Left kidney (tissue), 2 donors: Measurements from ENCODE around the gene ZEB2. TPM values are rescaled to one million over a fixed set of nuclear protein-coding genes. Genes with fewer than 3 reads are reported as not detected.

ENCODE experiments used
- DNase-seq: peaks from one replicate; pipeline ENCODE4 v3.0.0-alpha.2; 2013
- polyA plus RNA-seq: library from polyadenylated mRNA; unstranded; fragments of 120-200 nt; gene quantifications from one replicate; pipeline ENCODE4 v1.2.1, GENCODE V29; 2013; ENCODE audit not compliant: insufficient read length

The ZEB2 gene
- polyA plus RNA-seq, 1 donor: 120 TPM

DNA sequence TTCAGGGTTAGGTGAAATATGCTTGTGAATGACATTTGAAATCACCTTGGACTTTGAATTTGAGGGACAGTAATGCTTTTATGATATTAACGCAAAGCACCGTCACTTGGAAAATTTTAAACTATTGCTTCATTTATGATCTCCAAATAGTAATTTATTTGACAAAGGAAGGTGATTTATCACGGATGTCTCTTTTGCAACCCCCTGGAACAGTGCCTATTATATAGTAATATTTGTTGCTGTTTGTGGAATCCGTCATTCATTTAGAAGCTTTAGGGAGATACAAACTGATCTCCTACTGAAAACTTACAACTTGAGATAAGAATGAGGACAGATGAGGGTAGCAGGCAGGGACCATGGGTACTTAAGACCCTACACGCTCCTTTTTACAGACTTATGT is 10.7 kb upstream of the ZEB2 start:
- DNase-seq: no peak

GRCh38 chr2:144529841-144530240 is 9.9 kb upstream of the ZEB2 start:
- DNase-seq: no peak

DNA sequence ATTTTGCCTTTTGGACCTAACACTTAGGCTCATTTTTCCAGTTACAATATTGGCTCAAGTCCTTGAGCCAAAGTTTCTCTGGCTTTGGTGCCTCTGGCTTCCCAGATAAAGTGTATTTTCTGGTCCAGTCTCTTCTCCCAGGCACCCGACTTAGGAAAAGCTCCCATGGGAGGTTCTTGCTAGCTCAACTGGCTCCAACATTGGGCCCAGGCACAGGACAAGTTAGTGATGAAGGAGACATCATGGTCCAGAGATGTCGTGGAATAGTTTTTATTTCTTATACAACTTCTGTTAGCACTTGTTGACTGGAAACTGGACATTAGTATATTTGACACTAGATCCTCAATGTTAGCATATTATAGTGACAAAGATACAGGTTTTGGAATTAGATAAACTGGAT is 8.2 kb upstream of the ZEB2 start:
- no peak for DNase-seq

GRCh38 chr2:144526831-144527230 is 6.9 kb upstream of the ZEB2 start:
- no peak for DNase-seq

- no peak for DNase-seq
Observed at GRCh38 chr2:144524118-144525009, 4.4 kb upstream of the ZEB2 start.

GRCh38 chr2:144523596-144524117 is 3.7 kb upstream of the ZEB2 start:
- DNase-seq: no peak

GRCh38 chr2:144522897-144523595 is 3.1 kb upstream of the ZEB2 start:
- DNase-seq: no peak

DNA sequence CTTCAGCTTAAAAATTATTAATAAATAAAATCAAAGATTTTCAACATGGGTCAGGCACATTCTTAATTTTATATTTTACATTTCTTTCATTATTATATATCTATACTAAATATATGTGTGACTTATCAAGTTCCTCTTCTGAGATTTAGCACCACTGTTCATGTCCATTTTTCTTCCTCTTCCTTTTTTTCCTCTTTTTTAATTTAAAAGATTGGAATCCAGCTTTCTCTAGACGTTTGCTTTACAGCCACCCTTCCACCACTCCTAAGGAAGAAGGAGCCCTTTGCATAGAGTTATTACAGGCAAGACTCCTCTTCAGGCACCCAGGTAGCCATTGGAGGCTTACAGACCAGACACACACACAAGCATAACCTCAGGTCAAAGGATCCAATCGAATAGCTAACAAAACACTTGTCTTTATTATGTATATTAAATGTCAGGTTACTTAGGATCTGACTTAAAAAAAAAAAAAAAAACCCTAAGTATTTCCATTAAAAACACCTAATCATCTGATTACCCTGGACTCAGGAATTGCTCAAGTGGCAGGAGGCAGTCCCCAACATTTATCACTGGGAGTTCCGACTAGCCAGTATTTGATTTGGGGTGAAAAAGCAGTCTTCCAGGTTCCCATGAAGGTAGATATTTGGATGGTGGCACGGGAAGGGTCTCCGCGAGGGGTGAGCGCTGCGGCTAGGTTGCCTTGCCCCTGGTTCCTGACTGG is 2.4 kb upstream of the ZEB2 start:
- DNase-seq: no peak

DNA sequence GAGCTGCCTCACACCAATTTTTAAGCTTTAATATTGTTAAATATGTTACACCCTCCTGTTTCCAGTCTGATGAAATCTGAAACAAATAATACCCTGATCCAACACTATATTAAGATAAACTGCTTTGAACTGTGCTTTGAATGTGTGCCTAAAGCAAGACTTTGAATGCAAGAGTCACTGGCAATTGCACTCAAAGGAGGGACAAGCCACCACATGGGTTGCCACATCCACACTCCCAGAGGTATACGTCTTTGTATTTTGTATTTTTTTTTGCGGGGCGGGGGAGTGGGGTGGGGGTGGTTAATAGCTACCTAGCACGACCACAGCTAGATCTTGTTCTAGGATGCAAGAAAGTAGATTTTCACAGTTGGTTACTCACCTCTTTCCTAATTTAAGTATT is 1.8 kb upstream of the ZEB2 start:
- no peak for DNase-seq

DNA sequence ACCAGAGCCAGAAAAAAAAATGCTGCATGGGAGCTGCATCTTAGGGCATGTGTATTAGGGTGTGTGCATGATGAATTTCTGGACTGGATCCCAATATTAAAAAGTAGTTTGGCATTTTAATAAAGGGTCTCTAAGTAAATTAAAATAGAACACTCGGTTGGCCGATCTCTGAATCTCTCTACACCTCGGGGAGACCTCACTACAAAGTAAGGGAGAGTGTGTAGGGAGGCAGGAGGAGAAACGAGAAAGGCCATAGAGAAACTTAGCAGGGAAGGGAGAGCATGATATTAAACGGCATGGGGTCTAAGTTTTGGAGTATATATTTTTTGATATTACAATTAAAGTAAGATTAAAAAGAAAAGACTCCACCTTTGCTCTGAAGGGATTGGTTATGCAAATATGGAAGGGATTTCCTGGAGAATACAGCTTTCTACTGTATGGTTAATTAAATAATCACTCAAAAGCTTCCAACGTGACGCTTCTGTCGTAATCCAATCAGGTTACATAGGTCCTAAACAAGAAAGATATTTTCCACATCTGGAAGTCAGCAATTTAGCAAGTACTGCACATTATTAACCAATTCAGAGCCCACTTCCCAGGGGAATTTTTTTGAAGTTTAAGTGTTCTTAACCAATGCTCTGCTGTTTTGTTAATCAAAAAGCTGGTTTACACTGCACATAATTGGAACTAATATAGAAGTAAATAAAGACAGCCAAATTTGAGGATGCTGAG is 1.0 kb upstream of the ZEB2 start:
- no peak for DNase-seq

- no peak for DNase-seq
Observed at GRCh38 chr2:144519597-144519933, 354 bp downstream of the ZEB2 start.

GRCh38 chr2:144518748-144519596 is 947 bp downstream of the ZEB2 start:
- DNase-seq: no peak

GRCh38 chr2:144517866-144518747 is 1.8 kb downstream of the ZEB2 start:
- no peak for DNase-seq

DNA sequence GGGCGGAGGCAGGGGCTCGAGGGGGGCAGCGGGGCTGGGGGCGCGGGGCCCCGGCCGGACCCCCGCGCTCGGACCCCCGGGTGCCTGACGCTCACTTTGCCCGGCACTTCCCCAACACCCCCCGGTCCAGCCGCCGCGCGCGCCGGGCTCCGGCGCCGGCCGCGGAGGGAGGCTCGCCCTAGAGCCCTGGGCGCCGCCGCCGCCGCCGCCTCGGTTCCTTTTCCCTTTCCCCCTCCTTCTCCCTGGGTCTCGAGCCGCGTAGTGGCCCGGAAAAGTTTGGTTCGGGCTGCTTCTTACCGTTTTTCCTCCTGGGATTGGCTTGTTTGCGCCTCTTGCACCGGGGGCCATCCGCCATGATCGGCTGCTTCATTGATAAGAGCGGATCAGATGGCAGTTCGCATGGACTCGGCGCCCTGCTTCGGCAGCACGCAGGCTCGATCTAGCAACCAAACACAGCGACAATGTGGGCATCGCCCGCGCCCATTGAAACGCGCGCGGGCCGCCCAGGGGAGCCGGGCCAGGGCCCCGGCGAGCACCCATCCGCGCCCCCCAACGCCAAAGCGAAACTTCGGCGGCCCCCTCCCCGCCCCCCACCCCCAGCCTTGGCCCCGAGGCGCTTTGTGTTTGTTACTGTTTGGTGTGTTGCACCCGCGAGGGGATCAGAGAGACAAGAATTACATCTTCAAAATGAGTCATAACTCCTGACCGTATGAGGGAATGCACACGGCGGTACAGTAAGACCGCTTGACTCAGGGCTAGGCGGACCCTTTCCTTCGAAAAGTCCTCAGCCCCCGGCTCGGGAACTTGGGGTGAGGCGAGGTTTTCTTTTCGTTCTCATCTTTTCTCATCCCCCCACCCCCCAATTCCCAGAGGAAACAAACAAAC is 2.7 kb downstream of the ZEB2 start:
- no peak for DNase-seq

DNA sequence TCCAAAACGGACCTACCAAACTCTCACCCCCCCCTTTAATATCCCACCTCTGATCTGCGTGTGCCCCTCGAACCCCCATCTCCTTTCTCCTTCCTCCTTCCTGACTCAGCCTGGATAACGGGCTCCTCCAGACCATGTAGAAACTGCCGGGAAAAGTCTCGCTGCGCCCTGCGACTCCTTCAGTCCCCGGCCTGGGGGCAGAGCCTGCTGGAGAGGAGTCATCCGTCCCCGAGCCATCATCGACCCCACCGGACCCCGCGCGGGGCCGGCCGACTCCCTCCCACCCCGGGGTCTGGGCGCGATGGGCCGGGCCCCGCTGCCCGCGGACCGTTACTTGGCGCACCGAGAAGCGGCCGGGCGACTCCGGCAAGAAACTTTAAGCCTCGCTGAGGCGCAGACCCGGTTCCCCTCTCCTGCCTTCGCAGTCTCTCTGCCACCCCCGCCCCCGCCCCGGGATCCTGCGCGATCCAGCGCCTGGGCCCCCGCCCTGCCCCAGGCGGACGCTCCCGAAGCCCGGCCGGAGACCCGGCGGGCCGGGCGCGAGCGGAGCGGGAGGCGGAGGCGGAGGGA is 3.4 kb downstream of the ZEB2 start:
- DNase-seq: no peak

DNA sequence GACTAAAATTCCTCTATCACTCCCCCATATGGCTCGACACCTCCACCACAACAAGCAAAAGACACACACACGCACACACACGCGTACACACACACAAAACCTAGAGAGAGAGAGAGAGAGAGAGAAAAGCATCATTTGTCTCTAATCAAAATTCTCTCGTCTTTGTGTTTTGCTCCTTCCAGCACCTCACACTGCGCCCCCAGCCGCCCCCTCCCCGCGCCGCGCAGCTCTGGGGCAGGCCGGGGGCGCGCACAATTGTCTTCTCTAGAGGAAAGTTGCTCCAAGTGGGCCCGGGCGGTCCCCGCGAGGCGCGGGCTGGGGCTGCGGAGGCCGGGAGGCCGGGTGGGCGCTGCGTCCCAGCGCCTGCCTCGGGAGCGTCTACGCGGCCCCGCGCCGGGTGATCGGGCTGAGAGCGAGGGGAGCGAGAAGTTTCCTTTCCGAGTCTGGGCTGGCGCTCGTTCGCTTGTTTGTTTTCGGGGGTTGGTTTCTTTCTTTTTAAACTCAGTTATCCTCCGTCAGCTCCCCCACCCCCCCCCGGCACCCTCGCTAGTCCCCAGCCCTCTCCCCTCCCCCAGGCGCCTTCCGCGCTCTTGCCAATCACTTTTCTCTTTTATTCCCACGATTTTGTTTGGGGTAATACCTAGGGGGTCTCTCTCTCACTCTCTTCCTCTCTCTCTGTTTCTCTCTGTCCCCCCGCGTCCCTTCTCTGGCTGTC is 4.1 kb downstream of the ZEB2 start:
- DNase-seq: no peak

DNA sequence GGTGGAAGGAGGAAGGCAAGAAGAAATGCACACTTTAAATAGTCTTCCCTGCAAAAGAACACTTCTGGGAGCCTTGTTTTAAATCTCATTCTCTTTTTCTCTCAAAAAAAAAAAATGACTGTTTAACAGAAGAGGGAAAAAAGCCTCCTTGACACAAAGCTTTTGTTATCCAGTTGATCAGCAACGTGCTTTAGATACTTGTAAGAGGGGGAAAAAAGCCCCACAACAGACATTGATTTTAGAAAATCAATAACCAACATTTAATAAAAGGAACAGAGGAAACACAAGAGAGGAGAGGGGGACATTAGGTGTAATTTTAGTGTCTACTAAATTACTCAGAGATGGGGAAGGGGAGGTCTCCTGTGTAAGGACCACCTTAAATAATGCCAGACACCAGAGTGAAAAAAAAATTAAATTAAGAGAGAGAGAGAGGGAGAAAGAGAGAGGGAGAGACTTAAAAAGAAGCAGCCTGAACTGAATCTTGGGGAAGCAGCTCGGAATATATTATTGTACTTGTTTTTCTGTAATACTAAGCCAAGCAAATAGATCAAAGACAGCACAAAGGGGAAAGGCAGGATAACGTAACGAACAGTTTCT is 4.7 kb downstream of the ZEB2 start:
- no peak for DNase-seq
